Osteoblast (primary cell): ENCODE data around the gene SLC25A31. TPM values are rescaled to one million over a fixed set of nuclear protein-coding genes. Genes with fewer than 3 reads are reported as not detected.

Experiments
- DNase-seq: peaks from one replicate; pipeline ENCODE4 v3.0.0; 2011; ENCODE audit warnings: low spot score, mixed read lengths; ENCODE audit not compliant: insufficient read length; ENCODE audit errors: missing footprints
- H2AFZ ChIP-seq: 2 replicates; pipeline ENCODE4 v1.6.0; 2011; ENCODE audit warnings: mild to moderate bottlenecking, low read length
- H3K27ac ChIP-seq: 2 replicates; pipeline ENCODE4 v1.5.1; 2011; ENCODE audit warnings: mild to moderate bottlenecking, low read depth, low read length, moderate library complexity
- H3K27me3 ChIP-seq: 2 replicates; pipeline ENCODE4 v1.6.0; 2012; ENCODE audit warnings: mild to moderate bottlenecking, control low read depth, inconsistent platforms, low read length, moderate library complexity; ENCODE audit not compliant: insufficient read depth
- H3K36me3 ChIP-seq: 2 replicates; pipeline ENCODE4 v1.5.1; 2011; ENCODE audit warnings: mild to moderate bottlenecking, low read length, control low read depth, moderate library complexity; ENCODE audit not compliant: insufficient read depth
- H3K4me1 ChIP-seq: 2 replicates; pipeline ENCODE4 v1.5.1; 2011; ENCODE audit warnings: mild to moderate bottlenecking, low read length, control low read depth, moderate library complexity; ENCODE audit not compliant: insufficient read depth
- H3K4me2 ChIP-seq: 2 replicates; pipeline ENCODE4 v1.6.0; 2011; ENCODE audit warnings: mild to moderate bottlenecking, low read length; ENCODE audit not compliant: insufficient read depth
- H3K4me3 ChIP-seq: fragments of 200-600 bp; sonication (generic); 3 replicates; pipeline ENCODE4 v1.5.1; 2012; ENCODE audit warnings: mild to moderate bottlenecking, low read length, inconsistent platforms; ENCODE audit not compliant: insufficient read depth
- H3K79me2 ChIP-seq: 2 replicates; pipeline ENCODE4 v1.6.0; 2012; ENCODE audit warnings: mild to moderate bottlenecking, low read length, control low read depth, inconsistent platforms; ENCODE audit not compliant: insufficient read depth
- H3K9me3 ChIP-seq: 2 replicates; pipeline ENCODE4 v1.5.1; 2011; ENCODE audit warnings: low read depth, low read length, control low read depth
- H4K20me1 ChIP-seq: 2 replicates; pipeline ENCODE4 v1.6.0; 2012; ENCODE audit warnings: mild to moderate bottlenecking, low read length, control low read depth; ENCODE audit not compliant: insufficient read depth
- CTCF ChIP-seq: IDR thresholded peaks from 2 replicates; pipeline ENCODE4 v1.5.1; 2011; ENCODE audit warnings: mild to moderate bottlenecking, low read depth, low read length, moderate library complexity; ENCODE audit errors: extremely low read depth
- total RNA-seq: library from RNA; depleted of rRNA; stranded (reverse); fragments of >200 nt; gene quantifications from 2 replicates; pipeline ENCODE4 v1.2.3, GENCODE V29; 2012

The SLC25A31 gene
- total RNA-seq, 1 donor, result not detected

GRCh38 chr4:127783026-127783769 is 53.0 kb downstream of the SLC25A31 start:
- Histone ChIP-seq H4K20me1 (no peaks in the 10 kb centered on the region), H3K9me3 (no peaks in the 10 kb centered on the region), H3K4me1 (peaks cover 9% of the 10 kb centered on the region), H3K27me3 (peaks cover 15% of the 10 kb centered on the region), H3K4me3 (peak overlapping the region; percentile 88), H3K79me2 (no peaks in the 10 kb centered on the region), H2AFZ (peak overlapping the region; percentile 98), H3K27ac (peak overlapping the region; percentile 68), H3K4me2 (peak overlapping the region; percentile 100), H3K36me3 (no peaks in the 10 kb centered on the region)
- peak; percentile 81 for DNase-seq
- TF ChIP-seq CTCF, result no peak

- Histone ChIP-seq H3K9me3 (no peaks in the 10 kb centered on the region), H3K4me1 (peaks cover 9% of the 10 kb centered on the region), H3K27ac (no peak overlapping the region), H3K79me2 (no peaks in the 10 kb centered on the region), H4K20me1 (no peaks in the 10 kb centered on the region), H3K4me2 (peak overlapping the region; percentile 100), H2AFZ (peak overlapping the region; percentile 3), H3K27me3 (peaks cover 12% of the 10 kb centered on the region), H3K36me3 (no peaks in the 10 kb centered on the region), H3K4me3 (no peak overlapping the region)
- peak; percentile 32 for DNase-seq
- TF ChIP-seq CTCF, result no peak
Observed at GRCh38 chr4:127783955-127784770, 54.0 kb downstream of the SLC25A31 start.

GRCh38 chr4:127788517-127788916 is 58.3 kb downstream of the SLC25A31 start:
- DNase-seq, result no peak
- Histone ChIP-seq H3K27ac (no peak overlapping the region), H3K79me2 (no peaks in the 10 kb centered on the region), H2AFZ (no peak overlapping the region), H4K20me1 (no peaks in the 10 kb centered on the region), H3K9me3 (no peaks in the 10 kb centered on the region), H3K36me3 (no peaks in the 10 kb centered on the region), H3K4me2 (no peak overlapping the region), H3K27me3 (peaks cover 3% of the 10 kb centered on the region), H3K4me3 (no peak overlapping the region), H3K4me1 (no peaks in the 10 kb centered on the region)
- TF ChIP-seq CTCF, result peak; percentile 33

- Histone ChIP-seq H3K9me3 (no peaks in the 10 kb centered on the region), H3K4me3 (no peak overlapping the region), H3K36me3 (no peaks in the 10 kb centered on the region), H4K20me1 (no peaks in the 10 kb centered on the region), H3K27me3 (peaks cover 3% of the 10 kb centered on the region), H3K79me2 (no peaks in the 10 kb centered on the region), H3K27ac (no peak overlapping the region), H3K4me2 (no peak overlapping the region), H2AFZ (no peak overlapping the region), H3K4me1 (no peaks in the 10 kb centered on the region)
- no peak for TF ChIP-seq CTCF
- no peak for DNase-seq
Observed at GRCh38 chr4:127791391-127791790, 61.2 kb downstream of the SLC25A31 start.
